Upper lobe of left lung (tissue), 6 donors: ENCODE results near the gene GRID1. TPM values are rescaled to one million over a fixed set of nuclear protein-coding genes. Genes with fewer than 3 reads are reported as not detected.

Source experiments
- ATAC-seq, 2 donors: fragments of 200-7000 bp; cut with Tn5 transposase; one replicate each; pipeline ENCODE4 v1.9.1; 2022; ENCODE audit warnings: mild to moderate bottlenecking in 2 of 2, moderate library complexity in 2 of 2; ENCODE audit not compliant: low FRiP score in 2 of 2
- DNase-seq, 2 donors: peaks; one replicate each; pipeline ENCODE4 v3.0.0-alpha.2; 2019 to 2020
- H3K27ac ChIP-seq, 4 donors: fragments of 200-600 bp; sonication (generic); one replicate each; pipeline ENCODE4 v1.5.1; 2016 to 2019
- H3K27me3 ChIP-seq, 4 donors: fragments of 200-600 bp; sonication (generic); one replicate each; pipeline ENCODE4 v1.5.1; 2017 to 2019
- H3K36me3 ChIP-seq, 4 donors: fragments of 200-600 bp; sonication (generic); one replicate each; pipeline ENCODE4 v1.5.1; 2016 to 2019
- H3K4me1 ChIP-seq, 4 donors: fragments of 200-600 bp; sonication (generic); one replicate each; pipeline ENCODE4 v1.5.1; 2018 to 2019
- H3K4me3 ChIP-seq, 4 donors: fragments of 200-600 bp; sonication (generic); one replicate each; pipeline ENCODE4 v1.5.1; 2017 to 2019; ENCODE audit warnings: mild to moderate bottlenecking in 2 of 4, moderate library complexity in 1 of 4
- H3K9me3 ChIP-seq, 4 donors: fragments of 200-600 bp; sonication (generic); one replicate each; pipeline ENCODE4 v1.5.1; 2018 to 2019
- CTCF ChIP-seq, 6 experiments: fragments of 450-650 bp in 4 of 6; fragments of 200-600 bp in 2 of 6; sonication (generic) in 2 of 6; IDR thresholded peaks; one replicate each; pipeline ENCODE4 v1.5.1; 2016 to 2019; ENCODE audit warnings: antibody characterized with exemption in 6 of 6
- EP300 ChIP-seq, 4 donors: sonication (generic); formaldehyde crosslinking; IDR thresholded peaks; one replicate each; pipeline ENCODE4 v1.5.1; 2017; ENCODE audit warnings: antibody characterized with exemption in 4 of 4, control low read depth in 2 of 4
- POLR2A ChIP-seq, 4 donors: fragments of 450-650 bp; IDR thresholded peaks; one replicate each; pipeline ENCODE4 v1.5.1; 2016 to 2017; ENCODE audit warnings: antibody characterized with exemption in 4 of 4, mild to moderate bottlenecking in 2 of 4
- POLR2AphosphoS5 ChIP-seq, 2 donors: sonication (generic); formaldehyde crosslinking; IDR thresholded peaks; one replicate each; pipeline ENCODE4 v1.5.1; 2017; ENCODE audit warnings: antibody characterized with exemption in 2 of 2
- WGBS, 2 donors: methylation state at CpG; one replicate each; pipeline ENCODE4 v1.1.5; 2017 to 2018; 5-methylcytosine and 5-hydroxymethylcytosine counted together
- total RNA-seq, 6 donors: library from RNA; depleted of rRNA in 4 of 6; stranded (reverse); fragments of >200 nt in 4 of 6; gene quantifications; one replicate each; pipeline versions ENCODE4 v1.1.0 to v1.2.1, GENCODE V29; 2016 to 2021
- donor health status: DM: no; HTN: no; CAD: no; lungs with moderate emphysema.
- donor health status: DM: no; HTN: yes; CAD: no; lungs with severe emphysema.

Gene GRID1
- total RNA-seq, 6 donors from 2014 or later: 1.5 to 5.2 (median 3.2) TPM

- Histone ChIP-seq H3K36me3 (no peaks in the 10 kb centered on the region), H3K4me3 (no peak overlapping the region), H3K9me3 (no peaks in the 10 kb centered on the region), H3K27ac (no peak overlapping the region), H3K4me1 (no peaks in the 10 kb centered on the region), H3K27me3 (no peaks in the 10 kb centered on the region)
- ATAC-seq (no peak), DNase-seq (peak in 1 of 2 donors; percentile 6)
- TF ChIP-seq EP300 (IDR thresholded peaks at IDR 0.05) (no peak), POLR2AphosphoS5 (IDR thresholded peaks at IDR 0.05) (no peak), POLR2A (IDR thresholded peaks at IDR 0.05) (no peak), CTCF (IDR thresholded peaks at IDR 0.05) (no peak)
- WGBS, 2 donors: 78 to 88% methylated on average over 10 of the region's 10 CpGs
Measured at GRCh38 chr10:86068231-86069054, 298.2 kb downstream of the GRID1 start.

- 78 to 83% methylated on average over 4 to 5 of the region's 5 CpGs for WGBS, 2 donors
- Histone ChIP-seq H3K9me3 (no peaks in the 10 kb centered on the region), H3K27me3 (no peaks in the 10 kb centered on the region), H3K4me1 (no peaks in the 10 kb centered on the region), H3K27ac (no peak overlapping the region), H3K4me3 (no peak overlapping the region), H3K36me3 (no peaks in the 10 kb centered on the region)
- ATAC-seq (no peak), DNase-seq (peak in 1 of 2 donors; percentile 5)
- TF ChIP-seq POLR2A (IDR thresholded peaks at IDR 0.05): no peak
- TF ChIP-seq EP300 (IDR thresholded peaks at IDR 0.05): no peak
- TF ChIP-seq POLR2AphosphoS5 (IDR thresholded peaks at IDR 0.05): no peak
- no peak for TF ChIP-seq CTCF (IDR thresholded peaks at IDR 0.05)
Measured at GRCh38 chr10:86067436-86068050, 299.1 kb downstream of the GRID1 start.

GRCh38 chr10:86066696-86067095 is 299.9 kb downstream of the GRID1 start:
- no peak for DNase-seq
- ATAC-seq: no peak
- Histone ChIP-seq H3K9me3 (no peaks in the 10 kb centered on the region), H3K4me1 (no peaks in the 10 kb centered on the region), H3K4me3 (no peak overlapping the region), H3K27ac (no peak overlapping the region), H3K27me3 (no peaks in the 10 kb centered on the region), H3K36me3 (no peaks in the 10 kb centered on the region)
- TF ChIP-seq EP300 (IDR thresholded peaks at IDR 0.05): no peak
- TF ChIP-seq POLR2AphosphoS5 (IDR thresholded peaks at IDR 0.05): no peak
- TF ChIP-seq POLR2A (IDR thresholded peaks at IDR 0.05): no peak
- no peak for TF ChIP-seq CTCF (IDR thresholded peaks at IDR 0.05)
- WGBS, 2 donors: 73 to 91% methylated on average over 2 to 8 of the region's 8 CpGs

GRCh38 chr10:86065711-86066251 is 300.8 kb downstream of the GRID1 start:
- TF ChIP-seq CTCF (IDR thresholded peaks at IDR 0.05) (no peak), POLR2A (IDR thresholded peaks at IDR 0.05) (no peak), POLR2AphosphoS5 (IDR thresholded peaks at IDR 0.05) (no peak), EP300 (IDR thresholded peaks at IDR 0.05) (no peak)
- WGBS, 2 donors: 83 to 84% methylated on average over 6 of the region's 6 CpGs
- no peaks in the 10 kb centered on the region for H3K27me3 ChIP-seq
- H3K9me3 ChIP-seq: no peaks in the 10 kb centered on the region
- H3K27ac ChIP-seq: no peak overlapping the region
- DNase-seq: no peak
- H3K36me3 ChIP-seq: no peaks in the 10 kb centered on the region
- H3K4me1 ChIP-seq: no peaks in the 10 kb centered on the region
- ATAC-seq: no peak
- no peak overlapping the region for H3K4me3 ChIP-seq
